H1 (cell line): ENCODE results near the gene FRMD4A. TPM values are rescaled to one million over a fixed set of nuclear protein-coding genes. Genes with fewer than 3 reads are reported as not detected.
A peak's percentile ranks its signal among the peaks of the same experiment; 100 is the strongest.

Source experiments
- CTCF ChIA-PET: fragments of 300-600 bp; sonication (Branson Sonifier 250); formaldehyde crosslinking; loops from one replicate; lab custom pipeline; 2021; ENCODE audit not compliant: partially characterized antibody; lab: Charles Lee
- POLR2A ChIA-PET: fragments of 300-600 bp; sonication (Branson Sonifier 250); formaldehyde crosslinking; loops from one replicate; lab custom pipeline; 2021; ENCODE audit warnings: inconsistent platforms; ENCODE audit not compliant: partially characterized antibody; lab: Charles Lee
- DNase-seq, 2 experiments: peaks; one replicate each; pipeline versions ENCODE4 v3.0.0 to v3.0.0-alpha.2; 2010 to 2022; ENCODE audit warnings: low spot score in 2 of 2, low read depth in 1 of 2, mixed read lengths in 1 of 2
- FAIRE-seq: peaks from 2 replicates; lab custom pipeline; 2011; peaks lifted over from hg19 to GRCh38; lab: Jason Lieb, UNC
- H2AFZ ChIP-seq: 2 replicates; pipeline ENCODE4 v1.8.1; 2012; ENCODE audit warnings: low read length, inconsistent platforms
- H2AK5ac ChIP-seq: 2 replicates; pipeline ENCODE4 v1.6.1; 2013; ENCODE audit warnings: low read depth, low read length
- H2BK120ac ChIP-seq: replicated peaks from 2 replicates; pipeline ENCODE3; 2013; ENCODE audit warnings: low read depth, low read length, inconsistent platforms
- H2BK12ac ChIP-seq: 2 replicates; pipeline ENCODE4 v1.6.1; 2013; ENCODE audit warnings: low read depth, low read length
- H2BK15ac ChIP-seq: 2 replicates; pipeline ENCODE4 v1.6.1; 2013; ENCODE audit warnings: low read length
- H2BK20ac ChIP-seq: 2 replicates; pipeline ENCODE4 v1.6.1; 2013; ENCODE audit warnings: low read length
- H2BK5ac ChIP-seq: 2 replicates; pipeline ENCODE4 v1.6.1; 2013; ENCODE audit warnings: low read depth, low read length
- H3K14ac ChIP-seq: 2 replicates; pipeline ENCODE4 v1.6.1; 2013; ENCODE audit warnings: inconsistent platforms; ENCODE audit not compliant: insufficient read length
- H3K18ac ChIP-seq: 2 replicates; pipeline ENCODE4 v1.6.1; 2013; ENCODE audit warnings: low read length; ENCODE audit errors: extremely low read depth
- H3K23ac ChIP-seq: 2 replicates; pipeline ENCODE4 v1.6.1; 2013; ENCODE audit warnings: inconsistent platforms; ENCODE audit not compliant: insufficient read length
- H3K23me2 ChIP-seq: 2 replicates; pipeline ENCODE4 v1.6.1; 2013; ENCODE audit warnings: low read depth, low read length
- H3K27ac ChIP-seq: 2 replicates; pipeline ENCODE4 v1.6.1; 2011; ENCODE audit warnings: low read depth, low read length, inconsistent platforms
- H3K27me3 ChIP-seq, 4 experiments: replicated peaks in 1 of 4; 1 replicate in 1 of 4; 2 replicates in 3 of 4; pipeline versions ENCODE4 v1.6.1 to v1.8.1; 2011 to 2013; ENCODE audit warnings: low read length in 3 of 4, mild to moderate bottlenecking in 3 of 4, inconsistent platforms in 2 of 4, mixed read lengths in 2 of 4, moderate library complexity in 1 of 4; ENCODE audit not compliant: control insufficient read depth in 3 of 4, insufficient read depth in 3 of 4; ENCODE audit errors: extremely low read depth in 1 of 4
- H3K36me3 ChIP-seq, 4 experiments: 2 replicates each; pipeline versions ENCODE4 v1.6.1 to v1.8.1; 2011 to 2013; ENCODE audit warnings: mild to moderate bottlenecking in 4 of 4, low read length in 3 of 4, moderate library complexity in 2 of 4, control low read depth in 1 of 4, inconsistent platforms in 1 of 4; ENCODE audit not compliant: insufficient read depth in 4 of 4, control insufficient read depth in 2 of 4
- H3K4ac ChIP-seq: replicated peaks from 2 replicates; pipeline ENCODE3; 2013; ENCODE audit warnings: low read length, low read depth, mixed read lengths, inconsistent platforms; ENCODE audit not compliant: insufficient read length
- H3K4me1 ChIP-seq, 4 experiments: replicated peaks in 1 of 4; 1 replicate in 1 of 4; 2 replicates in 3 of 4; pipeline versions ENCODE4 v1.6.1 to v1.8.1; 2011 to 2013; ENCODE audit warnings: low read length in 3 of 4, inconsistent platforms in 2 of 4, mixed read lengths in 1 of 4; ENCODE audit not compliant: insufficient read depth in 4 of 4, control insufficient read depth in 3 of 4
- H3K4me2 ChIP-seq, 2 experiments: 2 replicates each; pipeline versions ENCODE4 v1.6.1 to v1.8.1; 2011 to 2013; ENCODE audit warnings: low read depth in 2 of 2, low read length in 2 of 2, control low read depth in 1 of 2, inconsistent platforms in 1 of 2, mild to moderate bottlenecking in 1 of 2; ENCODE audit not compliant: insufficient read depth in 1 of 2
- H3K4me3 ChIP-seq, 4 experiments: fragments of 200-600, 300-600 bp in 1 of 4; sonication (generic), shearing (Covaris generic), sonication (Bioruptor Twin) in 1 of 4; 2 replicates each; pipeline versions ENCODE4 v1.5.1 to v1.8.1; 2011 to 2016; ENCODE audit warnings: low read length in 4 of 4, low read depth in 3 of 4, control low read depth in 2 of 4, inconsistent platforms in 2 of 4, mild to moderate bottlenecking in 2 of 4, mixed read lengths in 1 of 4, moderate library complexity in 1 of 4; ENCODE audit not compliant: insufficient read depth in 2 of 4; ENCODE audit errors: extremely low read depth in 1 of 4
- H3K56ac ChIP-seq: replicated peaks from 2 replicates; pipeline ENCODE3; 2013; ENCODE audit warnings: low read depth, mild to moderate bottlenecking, mixed read lengths, low read length, inconsistent platforms; ENCODE audit not compliant: insufficient read length
- H3K79me1 ChIP-seq: 2 replicates; pipeline ENCODE4 v1.6.1; 2013; ENCODE audit warnings: low read depth, low read length, control low read depth
- H3K79me2 ChIP-seq, 2 experiments: 2 replicates each; pipeline versions ENCODE4 v1.6.1 to v1.8.1; 2012 to 2013; ENCODE audit warnings: low read length in 2 of 2, mild to moderate bottlenecking in 2 of 2, inconsistent platforms in 1 of 2; ENCODE audit not compliant: insufficient read depth in 2 of 2, control insufficient read depth in 1 of 2
- H3K9ac ChIP-seq, 4 experiments: replicated peaks in 1 of 4; 1 replicate in 1 of 4; 2 replicates in 3 of 4; pipeline versions ENCODE4 v1.6.1 to v1.8.1; 2011 to 2013; ENCODE audit warnings: low read depth in 3 of 4, low read length in 3 of 4, control low read depth in 2 of 4, mild to moderate bottlenecking in 2 of 4, moderate library complexity in 2 of 4, inconsistent platforms in 1 of 4; ENCODE audit errors: extremely low read depth in 1 of 4
- H3K9me3 ChIP-seq, 2 experiments: 2 replicates each; pipeline versions ENCODE4 v1.6.1 to v1.8.1; 2012 to 2013; ENCODE audit warnings: mild to moderate bottlenecking in 2 of 2, moderate library complexity in 2 of 2, control low read depth in 1 of 2, inconsistent platforms in 1 of 2, low read depth in 1 of 2, low read length in 1 of 2, mixed read lengths in 1 of 2; ENCODE audit not compliant: insufficient read depth in 2 of 2
- H4K20me1 ChIP-seq, 2 experiments: replicated peaks in 1 of 2; 2 replicates each; pipeline versions ENCODE3 to v1.8.1; 2011 to 2013; ENCODE audit warnings: inconsistent platforms in 2 of 2, low read length in 2 of 2, mild to moderate bottlenecking in 1 of 2; ENCODE audit not compliant: insufficient read depth in 2 of 2, control insufficient read depth in 1 of 2
- H4K5ac ChIP-seq: 2 replicates; pipeline ENCODE4 v1.6.1; 2013; ENCODE audit warnings: low read length, low read depth, mixed read lengths, inconsistent platforms; ENCODE audit not compliant: insufficient read length
- H4K8ac ChIP-seq: 2 replicates; pipeline ENCODE4 v1.8.0; 2013; ENCODE audit warnings: mild to moderate bottlenecking, moderate library complexity, low read length, inconsistent platforms; ENCODE audit not compliant: insufficient read depth; ENCODE audit errors: extremely low read depth
- H4K91ac ChIP-seq: replicated peaks from 2 replicates; pipeline ENCODE3; 2013; ENCODE audit warnings: low read length, mixed read lengths, inconsistent platforms; ENCODE audit not compliant: insufficient read length
- EZH2 ChIP-seq: fragments of 200-600 bp; sonication (generic); IDR thresholded peaks from 2 replicates; pipeline ENCODE4 v1.7.1; 2012; ENCODE audit warnings: low read depth, mild to moderate bottlenecking, moderate library complexity, low read length, inconsistent platforms; ENCODE audit not compliant: severe bottlenecking
- PHF8 ChIP-seq: fragments of 200-600 bp; sonication (generic); conservative IDR thresholded peaks from 2 replicates; pipeline ENCODE4 v1.7.1; 2012; ENCODE audit warnings: low read depth, mild to moderate bottlenecking, inconsistent platforms, low read length, moderate library complexity
- POLR2A ChIP-seq, 2 experiments: IDR thresholded peaks; 1 replicate in 1 of 2; 2 replicates in 1 of 2; pipeline ENCODE4 v1.6.1; 2011; ENCODE audit warnings: low read depth in 2 of 2, low read length in 2 of 2, mild to moderate bottlenecking in 2 of 2; ENCODE audit errors: control extremely low read depth in 1 of 2
- POU5F1 ChIP-seq: IDR thresholded peaks from 2 replicates; pipeline ENCODE4 v1.6.1; 2011; ENCODE audit warnings: low read depth, mild to moderate bottlenecking, low read length, moderate library complexity
- RBBP5 ChIP-seq: IDR thresholded peaks from 2 replicates; pipeline ENCODE4 v1.7.1; 2012; ENCODE audit warnings: low read depth, mild to moderate bottlenecking, inconsistent platforms, low read length, moderate library complexity, borderline replicate concordance
- TAF1 ChIP-seq: IDR thresholded peaks from 2 replicates; pipeline ENCODE4 v1.6.1; 2011; ENCODE audit warnings: mild to moderate bottlenecking, low read depth, low read length
- TAF7 ChIP-seq: optimal IDR thresholded peaks from 2 replicates; pipeline ENCODE3; 2011; ENCODE audit warnings: low read depth, mild to moderate bottlenecking, inconsistent platforms, low read length, moderate library complexity, borderline replicate concordance
- WGBS, 2 experiments: shearing (Covaris generic) in 1 of 2; methylation state at CpG; one replicate each; pipeline versions ENCODE4 v1.1.6 to v1.1.7; 2013 to 2015; ENCODE audit warnings: low lambda C conversion rate in 2 of 2, mixed read lengths in 2 of 2, inconsistent platforms in 1 of 2, low coverage in 1 of 2, missing lambda C conversion rate in 1 of 2; ENCODE audit not compliant: insufficient replicate concordance in 2 of 2, insufficient coverage in 1 of 2, insufficient read length in 1 of 2; ENCODE audit errors: extremely low coverage in 1 of 2, missing lambda C conversion rate in 1 of 2; 5-methylcytosine and 5-hydroxymethylcytosine counted together
- polyA plus RNA-seq, 7 experiments: library from polyadenylated mRNA; depleted of rRNA in 3 of 7; stranded (reverse) in 5 of 7; unstranded in 2 of 7; fragments of >200 nt in 5 of 7; fragments of 200-250 nt in 2 of 7; gene quantifications; 1 replicate in 5 of 7; 2 replicates in 1 of 7; 4 replicates in 1 of 7; pipeline versions ENCODE4 v1.2.1 to v1.2.3, GENCODE V29; 2011 to 2013; ENCODE audit warnings: missing spikeins in 2 of 7, mixed read lengths in 2 of 7
- total RNA-seq: library from RNA; stranded (reverse); fragmentation: NEBNext Ultra II Directional; extraction: Animal tissue kit (Norgen Biotek cat#: 25700); gene quantifications from 2 replicates; pipeline ENCODE4 v1.2.1, GENCODE V29; 2021

Gene FRMD4A
- total and polyA plus RNA-seq, 2 of the 8 experiments (the other 6 are each of a cell fraction or from before 2014, with no cell fraction given) = 38.6 to 39.6 TPM

GRCh38 chr10:13717936-13718772 lies 612.6 kb downstream of the FRMD4A start:
- Histone ChIP-seq H2BK20ac (no peak overlapping the region), H3K79me1 (no peaks in the 10 kb centered on the region), H2BK5ac (no peak overlapping the region), H2BK15ac (0 out of 2 replicates have a peak overlapping the region, but pooled peaks have one; percentile 46), H3K4me2 (no peak overlapping the region), H3K4ac (no peak overlapping the region), H4K91ac (no peak overlapping the region), H2BK120ac (no peak overlapping the region), H4K5ac (no peak overlapping the region), H3K4me1 (peaks cover 0 to 3% (median under 1%) of the 10 kb centered on the region in 4 experiments; a peak in 2 of 7 replicates), H3K36me3 (0 out of 8 replicates have a peak, but pooled peaks cover 0 to 2% (median under 1%) of the 10 kb centered on the region in 4 experiments), H3K79me2 (no peaks in the 10 kb centered on the region), H3K56ac (no peak overlapping the region), H3K9me3 (no peaks in the 10 kb centered on the region), H2AK5ac (no peak overlapping the region), H3K18ac (no peak overlapping the region; the same call in 1 of the 2 replicates), H2AFZ (no peak overlapping the region), H3K4me3 (no peak overlapping the region), H3K23ac (no peak overlapping the region), H4K20me1 (no peaks in the 10 kb centered on the region), H3K23me2 (peaks cover 2% of the 10 kb centered on the region; the same call in 1 of the 2 replicates), H3K27ac (no peak overlapping the region), H3K27me3 (no peaks in the 10 kb centered on the region), H4K8ac (no peak overlapping the region), H2BK12ac (0 out of 2 replicates have a peak overlapping the region, but pooled peaks have one; percentile 17), H3K14ac (no peak overlapping the region), H3K9ac (0 out of 7 replicates have a peak overlapping the region, but pooled peaks of 1 of the 4 experiments have one; percentile 22)
- no peak for FAIRE-seq
- POLR2A ChIA-PET = interaction anchor here (1.0 to 2.3 kb wide), 3 partner anchors 9 to 21 kb away, joined by 3 to 10 read pairs (median 4); no protein-coding TSS in a partner anchor
- no peak for DNase-seq
- CTCF ChIA-PET = interaction anchor here (1.2 to 2.2 kb wide), 6 partner anchors 10 to 57 kb away, joined by 3 to 12 read pairs (median 3); no protein-coding TSS in a partner anchor
- WGBS, 2 experiments = 84% methylated on average over 26 of the region's 26 CpGs; no CpG with 5 or more reads in 1 of the 2 experiments
- TF ChIP-seq POU5F1 (no peak), RBBP5 (no peak), PHF8 (no peak), POLR2A (IDR thresholded peaks at IDR 0.05; ENCODE audit: control extremely low read depth in 1 of 2, low read depth in 2 of 2, low read length in 2 of 2) (no peak), TAF1 (no peak), EZH2 (no peak), TAF7 (no peak)
